ENCODE results near the gene PGD.
A peak's percentile ranks its signal among the peaks of the same experiment; 100 is the strongest.
"Not testable (repeated sequence)": the region's sequence is repeated elsewhere in the genome, so short reads cannot be mapped to it uniquely, and the experiment has no call there.

Gene PGD

DNA sequence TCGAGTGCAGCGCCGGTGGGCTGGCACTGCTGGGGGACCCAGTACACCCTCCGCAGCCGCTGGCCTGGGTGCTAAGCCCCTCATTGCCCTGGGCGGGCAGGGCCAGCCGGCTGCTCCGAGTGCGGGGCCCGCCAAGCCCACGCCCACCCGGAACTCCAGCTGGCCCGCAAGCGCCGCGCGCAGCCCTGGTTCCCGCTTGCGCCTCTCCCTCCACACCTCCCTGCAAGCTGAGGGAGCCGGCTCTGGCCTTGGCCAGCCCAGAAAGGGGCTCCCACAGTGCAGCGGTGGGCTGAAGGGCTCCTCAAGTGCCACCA lies 27.6 kb downstream of the PGD start:
- not testable (repeated sequence) for H3K4me3 ChIP-seq (ENCODE audit: low read length); H3K27ac ChIP-seq (ENCODE audit: low read length); H3K9me3 ChIP-seq (ENCODE audit: insufficient read depth, low read depth, low read length); H3K36me3 ChIP-seq (ENCODE audit: insufficient read depth, low read depth, low read length); H3K4me1 ChIP-seq (ENCODE audit: insufficient read depth, low read length); H3K27me3 ChIP-seq (ENCODE audit: insufficient read depth, low read length); H3K9ac ChIP-seq (ENCODE audit: low read depth, low read length)

DNA sequence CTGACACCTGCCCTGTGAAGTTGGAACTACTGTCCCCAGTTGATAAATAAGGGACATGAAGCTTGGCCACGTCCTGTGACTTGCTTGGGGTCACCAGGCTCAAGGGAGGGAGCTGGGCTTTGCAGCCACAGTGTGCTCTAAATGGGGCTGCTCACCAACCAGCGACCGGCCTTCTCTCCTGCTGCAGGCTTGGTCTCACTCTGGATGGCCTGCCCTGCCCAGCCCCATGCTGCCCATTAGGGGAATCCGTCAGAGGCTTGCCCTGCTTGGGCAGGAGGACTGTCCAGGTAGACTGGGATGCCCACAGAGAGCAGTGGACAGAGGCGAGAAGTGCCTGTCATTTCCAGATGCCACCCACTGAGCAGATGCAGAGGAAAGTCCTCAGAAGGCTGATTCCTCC lies 30.1 kb downstream of the PGD start:
- Histone ChIP-seq H3K9me3 (ENCODE audit: insufficient read depth, low read depth, low read length) (no peaks in the 10 kb centered on the region), H3K36me3 (ENCODE audit: insufficient read depth, low read depth, low read length) (no peaks in the 10 kb centered on the region), H3K27me3 (ENCODE audit: insufficient read depth, low read length) (no peaks in the 10 kb centered on the region), H3K9ac (ENCODE audit: low read depth, low read length) (no peak overlapping the region), H3K4me3 (ENCODE audit: low read length) (no peak overlapping the region), H3K27ac (ENCODE audit: low read length) (no peak overlapping the region), H3K4me1 (ENCODE audit: insufficient read depth, low read length) (no peaks in the 10 kb centered on the region; the same call in none of the 2 replicates)

DNA sequence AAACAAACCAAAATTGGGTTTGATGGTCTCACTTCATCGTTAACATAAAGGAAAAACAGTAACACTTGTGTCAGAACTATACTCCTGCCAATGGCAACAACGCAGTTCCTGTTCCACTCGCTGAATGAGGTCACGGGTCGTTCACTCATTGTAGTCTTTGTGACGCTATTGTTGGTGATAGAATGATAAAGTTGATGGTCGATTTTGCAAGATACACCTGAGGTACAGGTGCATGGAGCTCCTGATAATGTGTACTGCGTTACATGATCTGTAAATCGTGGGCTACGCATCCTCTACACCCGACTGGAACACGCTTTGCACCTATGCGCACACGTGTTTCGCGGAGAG lies 31.0 kb downstream of the PGD start:
- no peaks in the 10 kb centered on the region for H3K9me3 ChIP-seq (ENCODE audit: insufficient read depth, low read depth, low read length)
- no peaks in the 10 kb centered on the region; the same call in 1 of the 2 replicates for H3K36me3 ChIP-seq (ENCODE audit: insufficient read depth, low read depth, low read length)
- H3K27me3 ChIP-seq (ENCODE audit: insufficient read depth, low read length) = no peaks in the 10 kb centered on the region
- no peaks in the 10 kb centered on the region; the same call in none of the 2 replicates for H3K4me1 ChIP-seq (ENCODE audit: insufficient read depth, low read length)
- no peak overlapping the region for H3K27ac ChIP-seq (ENCODE audit: low read length)
- H3K4me3 ChIP-seq (ENCODE audit: low read length) = peak overlapping the region; percentile 80
- peak overlapping the region; percentile 94 for H3K9ac ChIP-seq (ENCODE audit: low read depth, low read length)

DNA sequence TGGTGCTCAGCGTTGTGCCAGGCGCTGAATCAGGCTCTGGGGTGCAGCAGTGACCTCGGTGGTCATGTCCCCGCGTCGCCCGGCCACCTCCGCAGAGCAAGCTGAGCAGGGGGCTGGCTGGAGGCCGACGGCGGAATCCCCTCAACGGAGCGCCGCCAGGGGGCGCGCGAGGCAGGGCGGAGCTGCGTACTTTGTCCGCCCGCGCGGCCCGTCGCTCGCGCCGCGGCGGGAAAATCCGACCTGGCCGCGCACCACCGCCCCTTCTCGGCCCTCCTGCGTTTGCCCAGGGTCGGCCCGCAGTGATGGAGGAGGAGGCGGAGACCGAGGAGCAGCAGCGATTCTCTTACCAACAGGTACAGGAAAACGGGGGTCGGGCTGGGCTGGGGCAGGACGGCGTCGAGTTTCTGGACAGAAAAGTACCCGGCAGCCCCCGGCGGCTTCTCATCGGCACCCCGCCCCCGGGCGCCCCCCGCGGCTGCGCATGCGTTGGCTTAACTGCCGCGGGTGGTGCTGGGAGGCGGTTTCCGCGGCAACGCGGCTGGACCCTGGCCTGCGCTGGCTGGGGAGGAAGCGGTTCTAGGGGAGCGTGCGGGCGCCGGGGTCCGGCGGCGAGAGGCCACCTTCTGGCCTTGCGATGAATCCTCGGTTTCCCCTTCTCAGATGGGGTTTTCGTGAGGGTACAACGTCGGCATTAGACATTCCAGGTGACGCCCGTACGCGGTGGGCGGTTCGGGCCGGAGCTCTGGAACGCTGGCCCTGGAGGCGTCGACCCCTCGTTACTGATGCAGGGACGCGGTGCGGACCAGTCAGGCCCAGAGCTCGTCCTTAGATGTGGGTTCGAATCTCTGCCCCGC lies 31.6 kb downstream of the PGD start, which contains the start of gene CENPS:
TSS of gene CENPS (plus strand) at position 218 of the 854 bp plus-strand sequence. CDS start at position 303, 85 bp downstream.
- Histone ChIP-seq H3K36me3 (ENCODE audit: insufficient read depth, low read depth, low read length) (no peaks in the 10 kb centered on the region; the same call in 1 of the 2 replicates), H3K9me3 (ENCODE audit: insufficient read depth, low read depth, low read length) (no peaks in the 10 kb centered on the region), H3K27me3 (ENCODE audit: insufficient read depth, low read length) (no peaks in the 10 kb centered on the region), H3K4me1 (ENCODE audit: insufficient read depth, low read length) (no peaks in the 10 kb centered on the region; the same call in none of the 2 replicates), H3K27ac (ENCODE audit: low read length) (no peak within 1 kb of the TSS), H3K9ac (ENCODE audit: low read depth, low read length) (peak within 1 kb of the TSS; percentile 94), H3K4me3 (ENCODE audit: low read length) (peak within 1 kb of the TSS; percentile 80)

DNA sequence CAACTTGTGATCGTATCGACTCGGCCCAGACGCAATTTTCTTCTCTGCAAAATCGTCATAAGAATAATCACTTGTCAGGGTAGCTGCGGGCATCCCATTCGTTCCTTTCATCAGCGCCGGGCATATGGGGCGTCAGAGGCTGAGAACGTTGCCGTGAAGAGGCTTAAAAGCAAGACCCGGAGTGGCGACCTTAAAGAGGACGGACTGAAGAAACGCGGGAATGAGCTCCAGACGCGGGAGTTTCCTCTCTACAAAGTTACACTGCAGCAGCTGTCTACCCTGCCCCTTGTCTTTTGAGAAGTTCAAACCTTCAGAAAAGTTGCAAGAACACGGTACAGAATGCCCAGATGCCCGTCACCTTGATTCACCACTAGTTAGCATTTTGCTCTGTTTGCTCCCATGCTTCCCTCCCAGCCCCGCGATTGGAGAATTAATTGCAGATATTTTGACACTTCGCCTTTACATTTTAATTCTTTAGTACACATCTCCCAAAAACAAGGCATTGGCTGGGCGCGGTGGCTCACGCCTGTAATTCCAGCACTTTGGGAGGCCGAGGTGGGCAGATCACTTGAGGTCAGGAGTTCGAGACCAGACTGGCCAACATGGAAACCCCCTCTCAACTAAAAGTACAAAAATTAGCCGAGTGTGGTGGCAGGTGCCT lies 32.3 kb downstream of the PGD start:
- Histone ChIP-seq H3K4me1 (ENCODE audit: insufficient read depth, low read length) (no peaks in the 10 kb centered on the region; the same call in none of the 2 replicates), H3K36me3 (ENCODE audit: insufficient read depth, low read depth, low read length) (no peaks in the 10 kb centered on the region; the same call in 1 of the 2 replicates), H3K9me3 (ENCODE audit: insufficient read depth, low read depth, low read length) (no peaks in the 10 kb centered on the region), H3K9ac (ENCODE audit: low read depth, low read length) (peak overlapping the region; percentile 94; the same call in 1 of the 2 replicates), H3K4me3 (ENCODE audit: low read length) (peak overlapping the region; percentile 80), H3K27ac (ENCODE audit: low read length) (no peak overlapping the region), H3K27me3 (ENCODE audit: insufficient read depth, low read length) (no peaks in the 10 kb centered on the region)

DNA sequence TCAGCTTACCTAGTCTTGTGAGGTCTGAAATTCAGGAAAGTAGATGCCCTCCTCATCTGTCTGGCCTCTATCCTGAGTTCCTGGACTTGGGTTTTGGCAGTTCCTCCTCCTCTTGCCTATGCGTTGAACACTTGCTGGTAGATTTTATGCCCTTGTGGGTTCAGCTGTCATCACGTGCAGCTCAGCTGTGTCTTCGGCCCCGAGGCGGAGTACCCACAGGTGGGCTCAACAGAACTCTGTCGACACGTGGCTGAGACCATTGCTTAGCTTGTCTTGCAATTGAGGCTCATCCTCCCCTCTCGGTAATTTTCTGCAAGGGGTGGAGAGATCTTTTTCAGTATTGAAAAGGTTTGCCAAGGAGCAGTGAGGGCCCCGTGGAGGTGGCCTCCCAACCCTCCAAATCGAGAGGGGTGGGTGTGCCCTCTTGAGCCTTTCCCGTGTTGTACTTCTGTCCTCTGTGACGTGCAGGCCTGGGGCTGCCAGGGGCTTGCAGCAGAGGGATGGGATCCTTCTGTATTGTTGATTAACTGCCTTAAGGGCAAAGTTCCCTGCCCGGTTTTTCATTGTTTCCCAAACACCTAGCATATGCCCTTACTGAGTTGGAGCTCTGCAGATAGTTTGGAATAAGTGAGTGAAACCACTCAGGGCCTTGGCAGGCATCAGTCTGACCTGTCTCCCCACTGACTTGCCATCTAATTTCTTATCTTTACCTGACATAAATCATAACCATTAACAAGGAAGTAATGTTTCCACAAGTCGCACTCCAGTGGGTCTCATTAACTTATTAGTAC lies 34.2 kb downstream of the PGD start:
- Histone ChIP-seq H3K9me3 (ENCODE audit: insufficient read depth, low read depth, low read length) (no peaks in the 10 kb centered on the region), H3K36me3 (ENCODE audit: insufficient read depth, low read depth, low read length) (no peaks in the 10 kb centered on the region; the same call in 1 of the 2 replicates), H3K4me3 (ENCODE audit: low read length) (no peak overlapping the region), H3K9ac (ENCODE audit: low read depth, low read length) (no peak overlapping the region), H3K4me1 (ENCODE audit: insufficient read depth, low read length) (no peaks in the 10 kb centered on the region; the same call in none of the 2 replicates), H3K27ac (ENCODE audit: low read length) (no peak overlapping the region), H3K27me3 (ENCODE audit: insufficient read depth, low read length) (no peaks in the 10 kb centered on the region)

DNA sequence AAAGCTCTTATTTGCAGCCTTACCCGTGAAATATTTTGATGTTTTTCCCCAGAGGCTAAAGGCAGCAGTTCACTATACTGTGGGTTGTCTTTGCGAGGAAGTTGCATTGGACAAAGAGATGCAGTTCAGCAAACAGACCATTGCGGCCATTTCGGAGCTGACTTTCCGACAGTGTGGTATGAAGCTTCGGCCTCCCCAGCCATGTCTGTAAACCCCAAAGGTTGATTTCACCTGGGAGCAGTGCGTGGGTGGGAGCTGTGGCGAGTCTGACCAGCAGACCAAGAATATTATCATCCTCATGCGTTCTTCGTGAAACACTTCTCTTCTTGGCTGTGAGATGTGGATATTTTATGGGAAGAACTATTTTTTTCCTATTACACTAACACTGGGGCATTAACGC lies 34.9 kb downstream of the PGD start:
- Histone ChIP-seq H3K9me3 (ENCODE audit: insufficient read depth, low read depth, low read length) (no peaks in the 10 kb centered on the region), H3K36me3 (ENCODE audit: insufficient read depth, low read depth, low read length) (no peaks in the 10 kb centered on the region; the same call in 1 of the 2 replicates), H3K4me1 (ENCODE audit: insufficient read depth, low read length) (no peaks in the 10 kb centered on the region; the same call in none of the 2 replicates), H3K4me3 (ENCODE audit: low read length) (no peak overlapping the region), H3K9ac (ENCODE audit: low read depth, low read length) (no peak overlapping the region; the same call in 1 of the 2 replicates), H3K27ac (ENCODE audit: low read length) (no peak overlapping the region), H3K27me3 (ENCODE audit: insufficient read depth, low read length) (no peaks in the 10 kb centered on the region)

DNA sequence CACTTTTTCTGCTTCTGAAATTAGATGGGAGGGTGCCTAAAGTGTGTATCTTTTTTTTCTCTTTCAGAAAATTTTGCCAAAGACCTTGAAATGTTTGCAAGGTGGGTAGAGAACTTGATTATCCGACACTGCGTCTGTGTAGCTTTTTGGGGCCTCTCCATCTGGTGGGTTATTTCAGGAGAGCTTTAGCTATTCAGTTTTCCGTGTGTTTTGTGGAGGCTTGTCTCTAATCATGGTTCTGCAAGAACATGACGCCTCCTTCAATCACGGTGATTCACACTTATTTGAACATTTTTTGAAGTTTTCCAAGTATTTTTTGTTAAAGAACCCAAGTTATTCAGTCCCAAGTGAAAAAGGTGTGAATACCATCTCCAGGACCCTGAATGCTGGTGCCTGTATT lies 35.7 kb downstream of the PGD start:
- Histone ChIP-seq H3K36me3 (ENCODE audit: insufficient read depth, low read depth, low read length) (no peaks in the 10 kb centered on the region; the same call in 1 of the 2 replicates), H3K27ac (ENCODE audit: low read length) (no peak overlapping the region), H3K9ac (ENCODE audit: low read depth, low read length) (no peak overlapping the region), H3K9me3 (ENCODE audit: insufficient read depth, low read depth, low read length) (no peaks in the 10 kb centered on the region), H3K27me3 (ENCODE audit: insufficient read depth, low read length) (no peaks in the 10 kb centered on the region), H3K4me3 (ENCODE audit: low read length) (no peak overlapping the region), H3K4me1 (ENCODE audit: insufficient read depth, low read length) (no peaks in the 10 kb centered on the region; the same call in none of the 2 replicates)

DNA sequence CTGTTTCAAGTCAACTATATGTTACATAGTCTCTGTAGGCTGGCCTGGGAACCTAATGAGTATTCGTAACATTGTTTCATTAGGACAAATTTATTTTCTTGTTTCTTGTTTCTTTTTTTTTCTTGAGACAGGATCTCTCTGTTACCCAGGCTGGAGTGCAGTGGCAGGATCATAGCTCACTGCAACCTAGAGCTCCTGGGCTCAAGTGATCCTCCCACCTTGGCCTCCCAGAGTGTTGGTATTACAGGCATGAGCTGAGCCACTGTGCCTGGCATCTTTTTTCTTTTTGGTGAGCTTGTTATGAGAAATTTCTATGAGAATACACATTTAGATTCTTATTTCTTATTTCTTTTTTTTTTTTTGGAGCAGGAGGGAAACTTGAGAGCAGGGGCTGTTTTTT lies 38.2 kb downstream of the PGD start:
- Histone ChIP-seq H3K9ac (ENCODE audit: low read depth, low read length) (no peak overlapping the region), H3K27me3 (ENCODE audit: insufficient read depth, low read length) (no peaks in the 10 kb centered on the region), H3K4me1 (ENCODE audit: insufficient read depth, low read length) (no peaks in the 10 kb centered on the region; the same call in 1 of the 2 replicates), H3K36me3 (ENCODE audit: insufficient read depth, low read depth, low read length) (no peaks in the 10 kb centered on the region; the same call in 1 of the 2 replicates), H3K4me3 (ENCODE audit: low read length) (no peak overlapping the region), H3K27ac (ENCODE audit: low read length) (no peak overlapping the region), H3K9me3 (ENCODE audit: insufficient read depth, low read depth, low read length) (no peaks in the 10 kb centered on the region)

DNA sequence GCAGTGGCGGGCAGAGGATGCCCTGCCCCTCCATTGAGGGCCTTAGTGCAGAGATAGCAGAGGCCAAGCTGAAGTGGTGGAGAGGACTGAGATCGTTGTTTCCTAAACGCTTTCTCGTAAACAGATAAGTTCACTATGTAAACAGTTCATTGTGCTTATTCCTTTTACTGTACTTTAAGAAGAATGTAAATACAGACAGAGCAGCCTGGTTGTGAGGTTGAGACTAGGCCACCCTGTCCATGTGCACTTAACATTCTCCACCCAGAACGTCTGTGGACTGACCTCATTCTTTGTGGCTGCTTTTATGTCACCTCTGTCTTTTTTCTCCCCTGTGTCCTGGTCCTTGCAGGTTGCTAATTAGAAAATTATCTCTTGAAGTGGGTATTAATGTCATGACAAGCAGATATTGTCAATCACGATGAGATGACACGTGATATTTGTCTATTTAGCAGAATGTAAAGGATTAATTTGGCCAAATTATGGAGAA lies 39.9 kb downstream of the PGD start:
- Histone ChIP-seq H3K36me3 (ENCODE audit: insufficient read depth, low read depth, low read length) (no peaks in the 10 kb centered on the region; the same call in 1 of the 2 replicates), H3K9me3 (ENCODE audit: insufficient read depth, low read depth, low read length) (no peaks in the 10 kb centered on the region), H3K9ac (ENCODE audit: low read depth, low read length) (no peak overlapping the region), H3K4me3 (ENCODE audit: low read length) (no peak overlapping the region), H3K4me1 (ENCODE audit: insufficient read depth, low read length) (no peaks in the 10 kb centered on the region), H3K27me3 (ENCODE audit: insufficient read depth, low read length) (no peaks in the 10 kb centered on the region), H3K27ac (ENCODE audit: low read length) (no peak overlapping the region)

DNA sequence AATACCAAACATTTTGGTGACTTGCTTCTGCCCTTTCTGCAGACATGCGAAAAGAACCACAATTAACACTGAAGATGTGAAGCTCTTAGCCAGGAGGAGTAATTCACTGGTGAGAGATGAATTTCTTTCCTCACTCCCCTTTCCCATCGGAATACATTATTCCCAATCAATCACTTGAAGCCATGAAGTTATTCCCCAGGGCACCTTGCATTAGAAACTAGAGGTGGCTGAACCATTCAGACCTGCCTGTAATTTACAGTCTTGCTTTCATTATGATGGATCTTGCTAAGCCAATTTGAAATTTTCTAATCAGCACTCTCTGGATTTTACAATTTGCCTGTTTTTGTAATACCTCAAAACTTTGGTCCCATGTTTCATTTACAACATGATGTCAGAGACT lies 41.4 kb downstream of the PGD start:
- Histone ChIP-seq H3K4me1 (ENCODE audit: insufficient read depth, low read length) (no peaks in the 10 kb centered on the region), H3K27me3 (ENCODE audit: insufficient read depth, low read length) (no peaks in the 10 kb centered on the region), H3K27ac (ENCODE audit: low read length) (no peak overlapping the region), H3K36me3 (ENCODE audit: insufficient read depth, low read depth, low read length) (no peaks in the 10 kb centered on the region), H3K4me3 (ENCODE audit: low read length) (no peak overlapping the region), H3K9me3 (ENCODE audit: insufficient read depth, low read depth, low read length) (no peaks in the 10 kb centered on the region), H3K9ac (ENCODE audit: low read depth, low read length) (no peak overlapping the region)
